NK-92 (cell line): ENCODE measurements around the gene GAGE12J.
"Not testable (repeated sequence)": the region's sequence is repeated elsewhere in the genome, so short reads cannot be mapped to it uniquely, and the experiment has no call there.

Experiments used
- DNase-seq: peaks from one replicate; lab custom pipeline; 2025; ENCODE audit not compliant: unreplicated experiment; lab: John Stamatoyannopoulos, UW

Gene GAGE12J, protein sequence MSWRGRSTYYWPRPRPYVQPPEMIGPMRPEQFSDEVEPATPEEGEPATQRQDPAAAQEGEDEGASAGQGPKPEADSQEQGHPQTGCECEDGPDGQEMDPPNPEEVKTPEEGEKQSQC

GRCh38 chrX:49321737-49322136 lies at the start of gene GAGE12J:
Gene GAGE12J, plus strand, starts transcription at chrX:49322037. Its CDS starts 1,157 bp downstream, at chrX:49323194.
- not testable (repeated sequence) for DNase-seq

DNA sequence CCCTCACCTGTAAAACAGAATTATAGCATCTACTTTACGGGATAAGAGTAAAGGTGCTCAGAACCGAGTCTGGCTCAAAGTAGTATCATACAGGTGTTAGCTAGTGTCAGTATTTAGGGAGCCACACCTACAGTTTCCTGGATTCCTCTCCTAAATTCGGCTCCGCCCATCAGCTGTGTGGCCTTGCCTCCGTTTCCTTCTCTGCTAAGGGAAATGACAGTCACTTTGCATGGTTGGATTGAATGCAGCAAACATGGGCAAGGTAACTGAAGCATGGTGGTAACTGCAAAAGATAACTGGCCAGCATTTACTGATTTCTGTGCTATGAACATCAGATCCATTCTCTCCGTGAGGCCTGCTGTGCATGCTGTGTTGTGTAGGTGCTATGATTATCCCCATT lies 49.4 kb upstream of the GAGE12J start:
- DNase-seq, result no peak

DNA sequence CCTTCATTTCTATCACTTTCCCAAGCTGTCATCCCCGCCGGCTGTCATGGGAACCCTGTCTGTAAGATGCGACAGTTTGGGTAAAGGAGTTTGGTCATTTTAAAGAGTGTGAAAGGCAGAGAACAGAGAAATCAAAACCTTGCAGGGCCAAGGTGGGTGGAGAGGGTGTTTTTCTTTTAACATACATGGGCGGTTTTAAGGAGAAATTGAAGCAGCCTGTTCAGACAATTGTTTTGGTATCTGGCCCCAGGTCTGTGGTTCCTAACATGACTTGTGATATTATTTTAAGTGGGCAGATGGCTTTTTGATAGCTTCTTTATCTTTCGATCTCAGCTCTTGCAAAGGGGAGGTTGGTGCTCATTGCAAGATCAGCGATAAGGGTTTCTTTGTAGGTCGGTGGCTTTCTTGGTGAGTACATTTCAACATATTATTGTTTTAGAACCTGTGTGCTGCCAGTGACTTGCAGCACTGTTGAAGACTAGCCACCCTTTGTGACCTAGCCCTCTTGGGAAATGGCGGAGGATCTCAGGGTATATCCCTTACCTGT lies 48.6 kb upstream of the GAGE12J start:
- no peak for DNase-seq

DNA sequence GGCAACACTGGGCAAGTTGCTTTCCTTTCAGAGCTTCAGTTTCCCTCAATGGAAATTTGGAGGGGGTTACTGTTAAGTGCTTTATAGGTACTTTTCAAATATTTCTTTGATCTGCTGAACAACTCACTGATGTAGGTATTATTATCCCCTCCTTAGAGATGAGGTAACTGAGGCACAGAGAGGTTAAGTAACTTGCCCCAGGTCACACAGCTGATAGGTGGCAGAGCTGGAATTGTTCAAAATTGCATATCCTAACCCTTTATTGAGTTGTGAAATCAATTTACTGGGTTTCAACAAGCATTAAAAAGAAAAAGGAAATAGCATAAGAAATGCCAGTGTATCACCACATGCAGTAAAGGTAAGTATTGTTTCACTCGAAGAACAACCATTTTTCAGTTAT lies 45.6 kb upstream of the GAGE12J start:
- DNase-seq, result no peak

GRCh38 chrX:49276671-49277534 lies 44.9 kb upstream of the GAGE12J start:
- no peak for DNase-seq

GRCh38 chrX:49277535-49277830 lies 44.4 kb upstream of the GAGE12J start:
- DNase-seq, result no peak

DNA sequence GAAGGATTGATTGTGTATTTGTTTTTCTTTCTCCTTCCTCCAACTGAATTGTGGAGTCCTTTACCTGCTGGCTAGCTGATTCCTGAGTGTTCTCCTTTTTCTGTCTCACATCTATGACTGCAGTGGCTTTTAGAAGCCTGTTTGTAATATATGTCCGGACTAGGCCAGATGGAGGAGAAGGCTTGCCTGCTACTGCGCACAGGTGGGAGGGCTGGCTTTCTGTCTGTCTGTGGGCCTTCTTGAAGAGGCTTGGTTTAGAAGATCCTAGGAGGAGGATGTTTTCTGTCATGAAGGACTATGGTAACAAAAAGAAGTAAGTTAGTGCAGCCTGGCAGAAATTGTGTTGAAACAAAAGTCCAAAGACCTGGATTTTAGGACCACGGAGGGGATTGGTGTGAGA lies 43.8 kb upstream of the GAGE12J start:
- DNase-seq, result no peak

DNA sequence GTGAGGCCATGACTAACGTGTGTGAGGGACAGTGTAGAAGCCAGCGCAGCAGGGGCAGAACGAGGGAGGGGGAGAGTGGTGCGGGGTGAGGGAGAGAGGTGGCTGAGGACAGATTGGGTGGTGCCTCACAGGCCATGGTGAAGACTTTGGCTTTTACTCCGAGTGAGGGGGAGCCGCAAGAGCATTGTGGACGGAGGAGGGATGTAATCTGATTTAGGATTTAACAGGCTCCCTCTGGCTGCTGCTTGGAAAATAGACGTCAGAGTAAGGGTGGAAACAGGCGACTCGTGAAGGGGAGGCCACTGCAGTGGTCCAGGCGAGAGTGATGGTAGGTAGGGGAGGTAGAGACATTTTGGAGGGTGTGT lies 39.2 kb upstream of the GAGE12J start:
- DNase-seq, result no peak

DNA sequence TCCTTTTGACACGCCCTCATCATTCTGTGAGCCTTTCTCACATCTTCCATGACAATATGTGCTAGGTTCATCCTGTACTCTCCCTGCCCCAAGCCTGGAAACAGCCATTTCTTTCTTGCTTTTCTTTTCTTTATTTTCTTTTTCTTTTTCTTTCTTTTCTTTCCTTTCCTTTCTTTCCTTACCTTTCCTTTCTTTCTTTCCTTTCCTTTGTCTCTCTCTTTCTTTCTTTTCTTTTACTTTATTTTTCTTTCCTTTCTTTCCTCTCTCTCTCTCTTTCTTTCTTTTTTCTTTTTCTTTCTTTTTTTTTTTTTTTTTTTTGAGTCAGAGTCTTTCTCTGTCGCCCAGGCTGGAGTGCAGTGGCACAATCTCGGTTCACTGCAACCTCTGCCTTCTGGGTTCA lies 37.6 kb upstream of the GAGE12J start:
- no peak for DNase-seq

GRCh38 chrX:49286136-49286535 lies 35.7 kb upstream of the GAGE12J start:
- DNase-seq, result no peak

DNA sequence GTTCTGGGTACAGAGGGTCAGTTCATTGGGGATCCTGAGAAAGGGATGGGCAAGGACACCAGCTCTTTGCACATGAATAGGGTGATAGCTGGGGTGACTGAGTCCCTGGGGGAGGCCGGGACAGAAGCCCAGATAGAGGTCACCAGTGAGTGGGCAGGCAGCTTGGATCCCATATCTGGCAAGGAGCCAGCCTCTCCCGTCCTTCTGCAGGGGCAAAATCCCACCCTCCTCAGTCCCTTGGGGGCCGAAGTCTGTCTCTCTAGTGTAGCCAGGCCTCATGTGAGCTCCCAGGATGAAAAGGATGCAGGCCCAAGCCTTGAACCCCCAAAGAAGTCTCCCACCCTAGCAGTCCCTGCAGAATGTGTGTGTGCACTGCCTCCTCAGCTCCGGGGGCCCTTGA lies 35.3 kb upstream of the GAGE12J start:
- no peak for DNase-seq

DNA sequence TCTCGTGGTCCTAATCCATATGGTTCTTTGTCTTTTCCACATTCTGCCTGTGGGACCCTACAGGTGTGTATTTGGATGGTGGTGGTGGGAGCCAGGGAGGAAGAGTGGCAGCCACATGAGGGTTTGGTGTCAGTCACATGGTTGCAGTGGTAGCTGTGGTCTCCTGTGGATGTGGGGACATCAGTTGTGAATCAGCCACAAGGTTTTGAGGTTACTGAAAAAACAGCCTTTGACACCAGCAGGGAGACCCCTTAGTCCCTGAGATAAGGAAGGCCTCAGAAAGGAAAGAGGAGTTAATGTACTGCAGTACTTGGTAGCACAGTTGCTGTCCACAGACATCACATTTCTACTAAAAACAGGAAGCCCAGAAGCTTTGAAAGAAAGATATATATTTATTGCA lies 34.2 kb upstream of the GAGE12J start:
- DNase-seq, result no peak

DNA sequence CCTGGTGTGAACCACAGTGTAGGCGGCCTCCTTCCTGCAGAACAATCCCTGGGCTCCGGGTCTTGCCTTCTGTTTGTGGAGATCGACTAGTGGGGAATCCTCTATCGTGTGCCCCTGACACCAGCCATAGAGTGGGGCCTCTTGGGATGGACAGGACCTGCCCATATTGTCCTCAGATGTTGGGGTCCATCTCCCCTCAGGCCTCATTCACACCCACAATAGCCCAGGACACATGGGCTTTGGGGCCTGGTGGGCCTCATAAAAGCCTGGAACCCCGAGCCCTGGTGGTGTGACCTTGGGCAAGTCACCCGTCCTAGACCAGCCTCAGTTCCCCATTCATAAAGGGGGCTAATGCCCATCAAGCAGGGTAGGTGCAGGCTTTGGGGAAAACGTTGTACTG lies 31.6 kb upstream of the GAGE12J start:
- no peak for DNase-seq

GRCh38 chrX:49291615-49292337 lies 30.1 kb upstream of the GAGE12J start:
- no peak for DNase-seq

GRCh38 chrX:49292400-49293362 lies 29.2 kb upstream of the GAGE12J start:
- no peak for DNase-seq

GRCh38 chrX:49299293-49299692 lies 22.5 kb upstream of the GAGE12J start:
- not testable (repeated sequence) for DNase-seq

GRCh38 chrX:49300703-49301102 lies 21.1 kb upstream of the GAGE12J start:
- DNase-seq, result no peak

DNA sequence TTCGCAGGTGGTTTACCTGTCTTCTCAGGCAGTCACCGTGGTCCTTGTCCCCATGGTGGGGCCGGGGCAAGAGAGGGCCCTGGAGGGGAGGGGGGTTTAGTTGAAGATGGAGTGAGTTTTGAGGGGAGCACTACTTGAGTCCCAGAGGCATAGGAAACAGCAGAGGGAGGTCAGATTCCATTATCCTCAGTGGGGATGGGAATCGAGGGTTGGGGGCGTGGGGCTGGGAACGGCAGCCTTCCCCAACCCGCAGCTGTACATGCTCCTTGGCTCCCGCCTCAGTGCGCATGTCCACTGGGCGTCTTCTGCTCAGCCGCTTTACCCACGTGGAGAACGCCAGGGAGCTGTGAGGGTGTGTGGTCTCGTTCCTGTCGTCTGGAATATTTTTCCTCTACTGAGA lies 18.5 kb upstream of the GAGE12J start, which contains the start of gene GAGE10:
Gene GAGE10 (plus strand): TSS at position 301 of the 400 bp plus-strand sequence. CDS start 1,214 bp downstream, outside the sequence.
- DNase-seq, result no peak

GRCh38 chrX:49307775-49308174 lies 14.1 kb upstream of the GAGE12J start:
- DNase-seq, result not testable (repeated sequence)

DNA sequence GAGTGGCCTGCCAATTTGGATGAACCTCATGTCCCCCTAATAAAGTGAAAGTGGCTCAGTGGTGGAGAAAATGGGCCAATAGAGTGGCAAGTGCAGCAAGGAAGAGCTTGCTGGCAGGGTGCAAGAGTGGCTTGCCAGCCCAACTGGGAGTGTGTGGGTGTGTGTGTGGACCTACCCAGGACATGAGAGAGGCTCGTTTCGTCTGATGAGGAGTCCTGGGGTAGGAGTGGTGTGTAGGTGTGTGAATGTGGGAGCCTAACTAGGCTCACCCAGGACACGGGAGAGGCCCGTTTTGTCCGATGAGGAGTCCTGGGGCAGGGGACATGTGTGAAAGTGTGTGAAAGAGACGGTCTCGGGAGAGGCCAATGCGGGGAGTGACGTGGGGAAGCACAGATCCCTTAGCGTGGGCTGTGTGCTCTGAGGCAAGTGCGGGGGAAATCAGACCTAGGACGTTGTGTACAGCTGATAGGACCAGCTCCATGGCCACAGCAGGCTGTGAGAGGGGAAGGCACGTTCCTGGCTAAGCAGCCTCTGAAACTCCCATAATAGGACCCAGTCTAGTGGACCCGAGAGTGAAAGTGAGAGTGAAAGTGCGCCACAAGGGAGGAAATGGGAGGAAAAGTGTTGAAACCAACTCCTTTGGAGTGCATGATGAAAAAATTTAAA lies 13.1 kb upstream of the GAGE12J start:
- DNase-seq, result no peak
